GM18868 (cell line): ENCODE data around the gene TNFAIP8L2.

Experiments
- ATAC-seq: cut with Tn5 transposase; IDR thresholded peaks from one replicate; pipeline ENCODE4 v1.9.1; 2021; ENCODE audit warnings: mild to moderate bottlenecking, moderate library complexity; ENCODE audit not compliant: unreplicated experiment

The TNFAIP8L2 gene

GRCh38 chr1:151156515-151156819 lies at the start of gene TNFAIP8L2:
Gene TNFAIP8L2, plus strand, starts transcription at chr1:151156649. Its CDS starts 2,049 bp downstream, at chr1:151158698.
- peak; percentile 71 for ATAC-seq

DNA sequence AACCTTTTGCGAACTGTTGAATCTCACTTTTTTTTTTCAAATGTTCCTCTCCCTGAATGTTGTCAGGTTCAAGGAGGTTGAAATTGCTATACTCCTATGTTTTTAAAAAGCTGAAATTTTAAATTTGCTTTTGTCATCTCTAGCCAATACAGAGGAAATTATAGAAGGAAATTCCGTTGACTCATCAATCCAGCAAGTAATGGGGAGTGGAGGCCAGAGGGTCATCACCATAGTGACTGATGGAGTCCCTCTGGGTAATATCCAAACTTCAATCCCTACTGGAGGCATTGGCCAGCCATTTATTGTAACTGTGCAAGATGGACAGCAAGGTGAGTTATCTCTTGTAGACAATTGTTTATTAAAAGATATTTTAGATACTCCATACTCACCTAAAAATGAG lies 49.6 kb upstream of the TNFAIP8L2 start:
- ATAC-seq, result no peak

- ATAC-seq, result no peak
These were observed 48.1 kb upstream of the TNFAIP8L2 start for GRCh38 chr1:151108331-151108730.

DNA sequence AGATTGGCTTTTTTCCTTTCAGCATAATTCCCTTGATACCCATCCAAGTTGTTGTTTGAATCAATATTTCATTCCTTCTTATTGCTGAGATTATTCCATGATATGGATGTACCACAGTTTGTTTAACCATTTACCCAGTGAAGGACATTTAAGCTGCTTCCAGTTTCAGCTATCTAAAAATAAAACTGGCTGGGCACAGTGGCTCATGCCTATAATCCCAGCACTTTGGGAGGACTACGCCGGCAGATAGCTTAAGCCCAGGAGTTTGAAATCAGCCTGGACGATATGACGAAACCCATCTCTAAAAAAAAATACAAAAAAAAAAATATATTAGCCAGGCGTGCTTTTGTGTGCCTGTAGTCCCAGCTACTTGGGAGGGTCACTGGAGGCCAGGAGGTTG lies 42.6 kb upstream of the TNFAIP8L2 start:
- no peak for ATAC-seq

DNA sequence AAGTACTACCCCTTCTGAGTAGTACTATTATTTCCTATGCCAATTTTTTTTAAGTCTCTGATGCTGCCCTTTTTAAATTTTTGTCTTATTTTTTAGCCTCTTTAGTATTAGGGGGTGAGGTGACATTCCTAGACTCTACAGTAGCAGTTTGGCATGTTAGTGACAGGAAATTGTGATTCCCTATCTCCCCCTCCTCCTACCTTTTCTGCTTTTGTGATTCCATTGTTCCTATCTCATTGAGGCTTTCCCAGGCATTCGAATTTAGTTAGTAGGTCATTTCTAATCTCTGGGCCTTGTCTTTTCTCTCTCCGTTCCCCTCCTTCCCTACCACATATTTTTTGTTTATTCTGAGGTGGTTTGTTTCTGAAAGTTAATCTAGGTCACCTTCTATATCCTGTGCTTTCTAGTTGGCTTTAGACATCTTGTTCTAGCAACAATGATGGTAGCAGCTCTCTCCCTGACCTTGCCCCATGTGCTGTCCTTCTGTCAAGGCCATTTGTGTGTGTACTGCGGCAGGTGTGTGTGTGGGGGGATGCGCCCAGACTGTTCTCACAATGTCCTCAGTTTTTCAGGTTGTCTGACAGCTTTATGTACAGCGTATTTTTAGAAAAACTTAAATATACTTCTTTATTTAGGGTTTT lies 31.6 kb upstream of the TNFAIP8L2 start:
- ATAC-seq, result no peak

DNA sequence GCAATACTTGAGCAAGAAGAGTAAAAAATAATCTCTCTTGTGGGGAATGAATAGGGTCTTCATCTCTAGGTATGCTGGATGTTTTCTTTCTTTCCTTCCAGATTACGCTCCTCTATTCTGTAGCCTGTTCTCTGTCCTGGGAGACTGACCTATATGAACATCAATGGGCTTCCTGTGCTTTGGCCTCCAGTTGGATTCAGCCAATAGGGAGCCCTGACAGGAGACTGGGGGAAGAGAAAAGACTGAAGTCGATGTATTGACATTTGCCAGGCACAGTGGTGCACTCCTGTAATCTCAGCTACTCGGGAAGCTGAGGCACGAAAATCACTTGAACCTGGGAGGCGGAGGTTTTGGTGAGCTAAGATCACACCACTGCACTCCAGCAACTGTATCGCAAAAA lies 27.6 kb upstream of the TNFAIP8L2 start:
- ATAC-seq, result no peak

GRCh38 chr1:151130987-151131586 lies 25.4 kb upstream of the TNFAIP8L2 start:
- peak; percentile 93 for ATAC-seq

GRCh38 chr1:151131701-151132334 lies 24.6 kb upstream of the TNFAIP8L2 start:
- no peak for ATAC-seq

DNA sequence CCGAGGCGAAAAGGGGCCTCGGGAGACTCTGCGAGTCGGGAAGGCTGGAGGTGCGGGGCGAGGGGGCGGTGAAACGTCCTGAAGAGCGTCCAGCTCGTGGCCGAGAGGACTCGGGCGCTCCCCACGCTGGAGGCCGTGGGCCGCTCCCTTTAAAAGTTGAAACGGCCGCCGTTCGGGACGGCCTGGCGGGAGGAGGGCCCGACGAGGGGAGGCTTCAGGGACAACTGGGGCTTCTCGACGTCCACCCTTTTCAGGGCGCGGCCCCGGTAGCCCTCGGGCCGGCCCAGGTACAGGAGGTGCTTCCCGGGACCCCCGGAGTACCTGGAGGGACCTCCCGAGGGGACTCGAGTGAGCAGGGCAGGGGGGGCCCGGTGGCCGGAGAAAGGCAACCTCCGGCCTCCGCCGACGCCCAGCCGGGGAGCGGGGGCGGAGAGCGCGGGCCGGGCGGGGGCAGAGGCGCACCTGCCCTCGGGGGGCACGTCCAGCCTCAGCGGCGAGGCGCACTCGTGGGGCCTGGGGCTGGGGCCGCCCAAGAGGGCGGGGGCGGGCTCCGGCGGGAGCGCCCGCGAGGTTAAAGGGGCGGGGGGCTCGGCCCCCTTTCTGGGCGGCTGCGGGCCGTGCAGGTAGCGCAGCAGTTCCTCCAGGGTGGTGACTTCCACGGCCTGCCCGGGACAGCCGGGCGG lies 24.0 kb upstream of the TNFAIP8L2 start:
- no peak for ATAC-seq

GRCh38 chr1:151133018-151133806 lies 23.2 kb upstream of the TNFAIP8L2 start:
- ATAC-seq, result no peak

DNA sequence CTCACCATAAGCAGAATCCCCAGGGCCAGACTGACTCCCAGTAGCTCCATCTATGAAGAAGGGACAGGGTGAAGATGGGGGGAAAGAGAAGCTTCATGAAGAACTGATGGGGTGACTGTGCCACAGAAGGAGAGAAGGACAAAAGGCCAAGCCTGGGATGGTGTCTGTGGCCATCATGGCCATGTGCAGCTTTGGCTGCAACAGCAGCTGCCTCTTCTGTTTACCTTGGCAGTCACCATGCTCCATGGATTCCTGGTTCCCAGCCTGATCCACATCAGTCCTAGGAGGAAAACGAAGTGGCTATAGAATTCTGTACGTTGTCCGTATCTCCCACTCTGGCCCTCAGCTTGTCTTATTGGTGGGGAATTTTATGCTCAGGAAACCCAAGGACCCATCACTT lies 22.1 kb upstream of the TNFAIP8L2 start:
- ATAC-seq, result no peak

- no peak for ATAC-seq
These were observed 21.5 kb upstream of the TNFAIP8L2 start for GRCh38 chr1:151134991-151135390.

DNA sequence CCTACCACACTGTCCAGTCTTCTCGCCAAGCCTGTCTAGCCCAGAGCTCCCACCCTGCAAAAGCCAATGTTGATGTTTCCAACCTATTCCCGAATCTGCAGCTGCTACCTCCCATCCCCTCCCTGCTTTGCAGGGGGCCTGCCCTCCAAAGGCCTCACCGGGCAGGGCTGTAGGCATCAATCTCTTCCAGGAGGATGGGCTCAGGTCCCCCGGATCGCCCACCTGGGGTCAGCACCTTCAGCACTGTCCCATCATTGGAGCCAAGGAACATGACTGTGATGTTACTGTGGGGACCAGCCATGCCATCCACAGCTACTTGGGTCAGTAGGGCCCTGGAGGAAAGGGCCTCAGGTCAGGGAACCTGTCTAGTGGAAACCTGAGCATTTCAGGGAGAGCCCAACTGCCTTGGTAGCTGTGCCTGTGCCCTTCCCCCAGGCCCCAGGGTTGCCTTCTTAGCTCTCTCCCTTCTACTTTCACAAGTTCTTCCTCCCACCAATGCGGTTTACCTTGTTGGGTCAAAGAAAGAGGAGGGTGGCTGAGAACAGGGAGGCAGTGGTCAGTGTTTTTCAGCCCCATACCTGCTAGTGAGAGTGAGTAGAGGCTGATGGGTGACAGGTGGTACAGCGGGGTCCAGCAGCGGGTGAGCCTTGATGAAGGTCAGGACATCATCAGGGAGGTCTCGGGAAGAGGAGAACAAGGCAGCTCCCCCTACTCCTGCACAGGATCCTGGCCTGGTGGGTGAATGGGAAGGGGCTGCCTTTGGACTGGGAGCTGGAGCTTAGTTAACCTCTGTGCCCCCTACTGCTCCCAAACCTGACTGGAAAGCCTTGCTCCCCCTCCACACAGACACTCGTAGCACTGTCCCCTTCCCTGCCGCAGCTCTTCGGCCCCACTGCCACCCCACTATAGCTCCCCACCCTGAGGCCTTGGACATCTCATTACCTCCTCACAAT lies 20.7 kb upstream of the TNFAIP8L2 start:
- no peak for ATAC-seq

GRCh38 chr1:151137789-151138188 lies 18.7 kb upstream of the TNFAIP8L2 start:
- no peak for ATAC-seq

GRCh38 chr1:151142411-151143056 lies 13.9 kb upstream of the TNFAIP8L2 start:
- no peak for ATAC-seq

DNA sequence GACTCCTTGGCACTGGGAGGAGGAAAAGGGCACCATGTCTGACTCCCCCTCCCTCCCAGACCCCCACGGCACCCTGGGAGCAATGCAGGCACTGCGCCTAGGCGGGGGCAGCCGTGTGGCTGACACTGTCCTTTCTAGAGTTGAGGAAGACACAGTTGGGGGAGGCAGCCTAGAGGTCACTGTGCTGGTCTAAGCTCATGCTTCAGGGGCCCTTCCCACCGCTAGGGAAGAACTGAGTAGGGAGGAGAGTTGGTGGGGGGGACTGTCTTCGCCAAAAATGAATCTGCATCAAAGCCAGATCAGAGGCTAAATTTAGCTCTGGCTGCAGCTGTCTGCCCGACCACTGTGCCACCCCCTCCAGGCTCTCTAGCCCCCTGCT lies 13.4 kb upstream of the TNFAIP8L2 start:
- ATAC-seq, result no peak

GRCh38 chr1:151143986-151144385 lies 12.5 kb upstream of the TNFAIP8L2 start:
- no peak for ATAC-seq

DNA sequence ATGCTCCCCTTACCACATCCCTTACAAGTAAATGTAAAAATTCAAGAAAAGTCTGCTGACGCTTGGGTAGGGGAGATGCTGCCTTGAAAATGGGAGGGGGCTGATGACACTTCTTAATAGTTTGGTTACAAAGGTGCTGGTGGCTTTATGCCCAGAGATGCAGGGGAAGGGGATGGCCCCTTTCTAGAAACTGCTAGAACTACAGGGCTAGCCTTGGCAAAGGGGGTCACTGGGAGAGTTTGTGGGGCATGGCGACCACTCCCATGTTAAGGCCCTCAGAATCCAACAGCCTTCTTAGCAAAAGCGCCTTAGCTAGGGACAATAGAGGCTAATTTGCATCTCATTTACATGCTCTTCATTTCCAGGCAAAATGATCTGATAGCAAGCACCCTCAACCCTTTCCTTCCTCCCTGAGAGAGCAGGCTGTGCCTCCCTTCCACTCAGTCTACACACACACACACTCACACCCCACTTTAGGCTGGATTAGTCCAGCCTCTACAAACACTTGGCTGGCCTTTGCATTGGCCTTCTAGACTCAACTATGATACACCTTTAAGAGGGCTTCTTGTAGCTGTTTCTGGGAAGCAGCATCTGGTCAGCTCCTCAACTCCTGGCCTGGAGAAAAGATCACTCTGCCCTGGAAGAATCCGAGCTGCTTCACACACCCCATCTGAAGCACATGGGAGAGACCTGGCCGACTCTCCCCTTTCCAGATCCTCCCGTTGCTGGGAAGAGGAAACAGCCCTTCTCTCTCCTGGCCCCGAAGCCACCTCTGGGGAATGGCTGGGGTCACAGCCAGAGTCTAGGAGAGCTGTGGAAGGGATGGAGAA lies 11.8 kb upstream of the TNFAIP8L2 start:
- ATAC-seq, result no peak
